HL-60 (cell line): ENCODE measurements around the gene PHACTR3.

Source experiments
- DNase-seq, 2 experiments: peaks; one replicate each; pipeline ENCODE4 v3.0.0-alpha.2; 2010 to 2020; ENCODE audit warnings: low read depth in 1 of 2, low spot score in 1 of 2
- H3K27ac ChIP-seq: fragments of 250-450 bp; sonication (Bioruptor Pico); replicated peaks from 2 replicates; pipeline ENCODE4 v1.5.1; 2020; ENCODE audit warnings: mild to moderate bottlenecking, moderate library complexity
- H3K27me3 ChIP-seq: fragments of 250-450 bp; sonication (Bioruptor Pico); 2 replicates; pipeline ENCODE4 v1.5.1; 2021; ENCODE audit warnings: mild to moderate bottlenecking, moderate library complexity; ENCODE audit not compliant: insufficient read depth, poor library complexity, severe bottlenecking
- H3K4me3 ChIP-seq: replicated peaks from 2 replicates; pipeline ENCODE4 v1.5.1; 2011; ENCODE audit warnings: mild to moderate bottlenecking, control low read depth, low read length; ENCODE audit not compliant: insufficient read depth
- CTCF ChIP-seq: IDR thresholded peaks from one replicate; pipeline ENCODE4 v1.5.1; 2011; ENCODE audit warnings: low read length, control low read depth, inconsistent platforms; ENCODE audit not compliant: insufficient read depth
- GABPA ChIP-seq: IDR thresholded peaks from 2 replicates; pipeline ENCODE4 v1.6.1; 2012; ENCODE audit warnings: low read depth
- POLR2AphosphoS5 ChIP-seq: IDR thresholded peaks from 2 replicates; pipeline ENCODE4 v1.6.1; 2012; ENCODE audit warnings: low read depth
- REST ChIP-seq: IDR thresholded peaks from 2 replicates; pipeline ENCODE4 v1.6.1; 2012; ENCODE audit warnings: low read depth; ENCODE audit not compliant: insufficient replicate concordance
- SPI1 ChIP-seq: IDR thresholded peaks from 2 replicates; pipeline ENCODE4 v1.6.1; 2012; ENCODE audit warnings: low read depth, mild to moderate bottlenecking, borderline replicate concordance

PHACTR3 gene

GRCh38 chr20:59821201-59821600 lies 216.9 kb downstream of the PHACTR3 start:
- Histone ChIP-seq H3K27ac (no peak overlapping the region), H3K4me3 (no peak overlapping the region), H3K27me3 (no peaks in the 10 kb centered on the region)
- TF ChIP-seq REST: no peak
- no peak for TF ChIP-seq GABPA
- TF ChIP-seq SPI1: no peak
- TF ChIP-seq CTCF: no peak
- TF ChIP-seq POLR2AphosphoS5: no peak
- no peak for DNase-seq

GRCh38 chr20:59821788-59822187 lies 217.4 kb downstream of the PHACTR3 start:
- H3K4me3 ChIP-seq: no peak overlapping the region
- H3K27ac ChIP-seq: no peak overlapping the region
- DNase-seq: no peak
- no peak for TF ChIP-seq POLR2AphosphoS5
- no peak for TF ChIP-seq SPI1
- no peak for TF ChIP-seq CTCF
- no peak for TF ChIP-seq GABPA
- TF ChIP-seq REST: no peak
- no peaks in the 10 kb centered on the region for H3K27me3 ChIP-seq

GRCh38 chr20:59822291-59823029 lies 218.1 kb downstream of the PHACTR3 start:
- Histone ChIP-seq H3K27me3 (no peaks in the 10 kb centered on the region), H3K4me3 (no peak overlapping the region), H3K27ac (no peak overlapping the region)
- DNase-seq: no peak
- TF ChIP-seq SPI1: no peak
- no peak for TF ChIP-seq CTCF
- no peak for TF ChIP-seq GABPA
- TF ChIP-seq POLR2AphosphoS5: no peak
- no peak for TF ChIP-seq REST
